Mucosa of stomach (tissue), 1 donor: ENCODE results near the gene MUC7.
"Not testable (repeated sequence)": the region's sequence is repeated elsewhere in the genome, so short reads cannot be mapped to it uniquely, and the experiment has no call there.

ENCODE experiments used
- H3K27me3 ChIP-seq: one replicate; pipeline ENCODE4 v1.7.0; 2013; ENCODE audit warnings: mild to moderate bottlenecking, low read length; ENCODE audit not compliant: control insufficient read depth, insufficient read depth
- H3K36me3 ChIP-seq: one replicate; pipeline ENCODE4 v1.7.0; 2013; ENCODE audit warnings: low read length; ENCODE audit not compliant: control insufficient read depth, insufficient read depth
- H3K4me1 ChIP-seq: one replicate; pipeline ENCODE4 v1.7.0; 2013; ENCODE audit warnings: mild to moderate bottlenecking, low read length; ENCODE audit not compliant: control insufficient read depth, insufficient read depth
- H3K4me3 ChIP-seq: one replicate; pipeline ENCODE4 v1.7.0; 2013; ENCODE audit warnings: low read length
- H3K9ac ChIP-seq: one replicate; pipeline ENCODE4 v1.7.0; 2013; ENCODE audit warnings: mild to moderate bottlenecking, low read length, moderate library complexity
- H3K9me3 ChIP-seq: one replicate; pipeline ENCODE4 v1.7.0; 2013; ENCODE audit warnings: mild to moderate bottlenecking, low read length, moderate library complexity; ENCODE audit not compliant: control insufficient read depth
- donor health status: Pancreatic carcinoma.

MUC7 gene

DNA sequence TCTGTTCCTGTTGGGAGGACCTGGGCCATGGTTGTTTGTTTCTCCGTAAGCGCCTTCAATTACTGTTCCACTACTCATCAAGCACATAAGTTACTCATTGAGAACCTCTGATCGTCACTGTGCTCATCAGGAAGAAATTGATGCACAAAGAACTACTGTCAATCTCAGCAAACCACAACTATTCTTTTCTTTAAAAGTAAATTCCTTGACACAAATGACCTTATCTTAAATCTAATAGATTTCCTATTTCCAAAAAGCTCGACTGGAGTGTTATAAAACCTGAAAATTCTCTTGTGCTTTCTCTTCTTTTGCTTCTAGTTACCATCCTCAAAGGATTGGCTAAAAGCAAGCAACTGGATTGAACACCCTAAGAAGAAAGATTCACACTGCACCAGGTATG lies at the start of gene MUC7:
MUC7 (plus strand) TSS at position 301 of the 400 bp plus-strand sequence. CDS start 1,825 bp downstream, outside the sequence.
- Histone ChIP-seq H3K27me3 (no peaks in the 10 kb centered on the region), H3K4me3 (no peak within 1 kb of the TSS), H3K9me3 (no peaks in the 10 kb centered on the region), H3K4me1 (no peaks in the 10 kb centered on the region), H3K36me3 (no peaks in the 10 kb centered on the region), H3K9ac (no peak within 1 kb of the TSS)

DNA sequence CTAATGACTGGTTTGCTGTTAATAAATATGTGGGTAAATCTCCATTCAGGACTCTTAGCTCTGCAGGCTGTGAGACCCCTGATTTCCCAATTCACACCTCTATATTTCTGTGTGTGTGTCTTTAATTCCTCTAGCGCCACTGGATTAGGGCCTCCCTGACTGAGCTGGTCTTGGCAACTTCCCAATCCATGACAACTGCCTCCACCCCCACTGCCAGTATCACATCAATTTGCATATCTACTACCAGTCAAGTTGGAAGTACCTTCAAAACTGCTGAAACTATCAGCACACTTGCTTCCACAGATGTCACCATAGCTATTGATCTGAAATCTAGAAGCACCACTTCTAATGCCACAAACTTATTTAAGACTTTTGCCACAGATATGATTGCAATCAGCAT lies 46.7 kb upstream of the MUC7 start:
- Histone ChIP-seq H3K9ac (no peak overlapping the region), H3K4me3 (no peak overlapping the region), H3K36me3 (no peaks in the 10 kb centered on the region), H3K4me1 (no peaks in the 10 kb centered on the region), H3K9me3 (no peaks in the 10 kb centered on the region), H3K27me3 (no peaks in the 10 kb centered on the region)

DNA sequence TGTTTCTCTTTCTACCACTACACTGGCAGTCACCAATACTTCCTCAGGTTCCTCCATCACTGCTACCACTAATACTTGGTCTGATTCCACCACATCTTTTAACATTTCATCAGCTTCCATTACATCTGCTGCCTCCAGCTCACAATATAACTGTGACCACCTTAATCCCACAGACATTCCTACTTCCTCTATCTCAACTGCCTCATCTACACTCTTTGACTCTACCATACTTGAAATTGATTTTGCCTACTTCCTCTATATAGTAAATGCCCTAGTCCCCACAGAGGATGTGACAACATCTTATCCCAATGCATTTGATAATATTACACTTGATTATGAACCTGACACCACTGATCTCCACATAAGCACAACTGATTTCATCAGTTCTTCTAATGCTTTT lies 45.2 kb upstream of the MUC7 start:
- no peaks in the 10 kb centered on the region for H3K4me1 ChIP-seq
- no peak overlapping the region for H3K4me3 ChIP-seq
- H3K9me3 ChIP-seq: no peaks in the 10 kb centered on the region
- H3K36me3 ChIP-seq: no peaks in the 10 kb centered on the region
- no peaks in the 10 kb centered on the region for H3K27me3 ChIP-seq
- H3K9ac ChIP-seq: no peak overlapping the region

DNA sequence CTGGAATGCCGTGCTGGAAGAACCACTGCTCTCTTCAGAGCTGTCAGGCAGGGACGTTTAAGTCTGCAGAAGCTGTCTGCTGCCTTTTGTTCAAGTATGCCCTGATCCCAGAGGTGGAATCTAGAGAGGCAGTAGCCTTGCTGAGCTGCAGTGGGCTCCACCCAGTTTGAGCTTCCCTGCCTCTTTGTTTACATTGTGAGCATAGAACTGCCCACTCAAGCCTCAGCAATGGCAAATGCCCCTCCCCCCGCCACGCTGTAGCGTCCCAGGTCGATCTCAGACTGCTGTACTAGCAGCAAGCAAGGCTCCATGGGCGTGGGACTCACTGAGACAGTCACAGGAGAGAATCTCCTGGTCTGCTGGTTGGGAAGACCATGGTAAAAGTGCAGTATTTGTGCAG lies 34.8 kb upstream of the MUC7 start:
- Histone ChIP-seq H3K4me3 (no peak overlapping the region), H3K4me1 (no peaks in the 10 kb centered on the region), H3K27me3 (no peaks in the 10 kb centered on the region), H3K9me3 (no peaks in the 10 kb centered on the region), H3K36me3 (no peaks in the 10 kb centered on the region), H3K9ac (no peak overlapping the region)

- H3K27me3 ChIP-seq: no peaks in the 10 kb centered on the region
- no peaks in the 10 kb centered on the region for H3K36me3 ChIP-seq
- no peak overlapping the region for H3K4me3 ChIP-seq
- no peaks in the 10 kb centered on the region for H3K4me1 ChIP-seq
- no peak overlapping the region for H3K9ac ChIP-seq
- H3K9me3 ChIP-seq: no peaks in the 10 kb centered on the region
Measured at GRCh38 chr4:70442474-70442873, 29.5 kb upstream of the MUC7 start.

- Histone ChIP-seq H3K9me3 (no peaks in the 10 kb centered on the region), H3K4me3 (no peak overlapping the region), H3K9ac (no peak overlapping the region), H3K4me1 (no peaks in the 10 kb centered on the region), H3K27me3 (no peaks in the 10 kb centered on the region), H3K36me3 (no peaks in the 10 kb centered on the region)
Measured at GRCh38 chr4:70443329-70443728, 28.7 kb upstream of the MUC7 start.

GRCh38 chr4:70449220-70449619 lies 22.8 kb upstream of the MUC7 start:
- Histone ChIP-seq H3K4me3 (no peak overlapping the region), H3K36me3 (no peaks in the 10 kb centered on the region), H3K4me1 (no peaks in the 10 kb centered on the region), H3K9me3 (no peaks in the 10 kb centered on the region), H3K27me3 (no peaks in the 10 kb centered on the region), H3K9ac (no peak overlapping the region)

- Histone ChIP-seq H3K36me3 (no peaks in the 10 kb centered on the region), H3K9me3 (no peaks in the 10 kb centered on the region), H3K4me3 (no peak overlapping the region), H3K9ac (no peak overlapping the region), H3K4me1 (no peaks in the 10 kb centered on the region), H3K27me3 (no peaks in the 10 kb centered on the region)
Measured at GRCh38 chr4:70452946-70453345, 19.1 kb upstream of the MUC7 start.

DNA sequence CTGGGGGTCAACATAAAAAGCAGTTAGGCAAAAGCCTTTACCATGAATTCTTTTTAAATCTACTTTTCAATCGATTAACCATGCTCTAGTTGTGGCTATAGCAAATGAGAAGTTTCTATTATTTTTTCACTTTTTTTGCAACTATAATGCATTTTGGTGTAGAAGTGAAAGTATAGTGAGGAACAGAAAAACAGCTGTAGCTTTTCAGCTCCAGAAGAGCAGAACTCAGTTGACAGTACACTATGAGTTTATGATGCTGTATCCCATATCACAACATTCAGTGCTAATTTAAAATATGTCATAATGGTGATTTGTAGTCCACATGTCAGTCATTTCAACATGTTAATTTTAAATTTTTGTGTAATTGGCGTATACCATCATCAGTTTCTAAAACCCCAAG lies 8.7 kb upstream of the MUC7 start:
- Histone ChIP-seq H3K9me3 (no peaks in the 10 kb centered on the region), H3K36me3 (no peaks in the 10 kb centered on the region), H3K9ac (no peak overlapping the region), H3K27me3 (no peaks in the 10 kb centered on the region), H3K4me1 (no peaks in the 10 kb centered on the region), H3K4me3 (no peak overlapping the region)

DNA sequence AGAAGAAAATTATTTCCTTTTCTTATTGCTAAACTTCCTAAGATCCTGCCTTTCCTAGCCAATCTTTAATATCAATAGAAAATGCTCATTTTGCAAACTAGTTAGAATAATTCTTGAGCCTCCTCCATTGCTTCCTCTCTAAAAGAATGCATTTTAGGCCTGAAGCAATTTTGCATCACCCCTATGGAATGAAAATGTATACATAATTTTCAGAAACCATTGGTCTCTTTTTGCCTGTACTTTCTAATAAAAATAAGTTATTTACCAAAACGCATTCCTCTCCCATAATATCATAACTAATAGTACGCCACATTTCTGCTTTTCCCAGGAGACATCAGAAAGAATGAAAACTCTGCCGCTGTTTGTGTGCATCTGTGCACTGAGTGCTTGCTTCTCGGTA lies 1.7 kb downstream of the MUC7 start:
- Histone ChIP-seq H3K27me3 (no peaks in the 10 kb centered on the region), H3K4me1 (no peaks in the 10 kb centered on the region), H3K4me3 (no peak overlapping the region)

GRCh38 chr4:70488748-70489147 lies 16.8 kb downstream of the MUC7 start:
- H3K36me3 ChIP-seq: no peaks in the 10 kb centered on the region
- no peaks in the 10 kb centered on the region for H3K4me1 ChIP-seq
- no peak overlapping the region for H3K4me3 ChIP-seq
- H3K9me3 ChIP-seq: no peaks in the 10 kb centered on the region
- no peaks in the 10 kb centered on the region for H3K27me3 ChIP-seq
- no peak overlapping the region for H3K9ac ChIP-seq

More for the DNA sequence above, 1.7 kb downstream of the MUC7 start:
- no peaks in the 10 kb centered on the region for H3K9me3 ChIP-seq
- no peak overlapping the region for H3K9ac ChIP-seq
- H3K36me3 ChIP-seq: no peaks in the 10 kb centered on the region

DNA sequence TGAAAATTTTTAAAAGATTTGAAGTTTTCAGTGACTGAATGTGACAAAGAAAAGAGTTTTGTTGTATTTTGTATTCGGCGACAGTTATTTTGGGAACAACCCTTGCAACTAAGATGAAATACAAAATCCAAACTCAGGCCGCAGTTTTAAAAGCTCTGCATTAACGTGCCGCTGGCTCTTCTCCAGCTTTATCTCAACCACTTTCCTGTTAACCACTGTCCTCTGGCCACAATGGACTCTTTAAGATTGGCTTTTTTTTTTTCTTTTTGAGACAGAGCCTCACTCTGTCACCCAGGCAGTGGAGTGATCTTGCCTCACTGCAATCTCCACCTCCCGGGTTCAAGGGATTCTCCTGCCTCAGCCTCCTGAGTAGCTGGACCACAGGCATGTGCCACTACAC lies 24.2 kb downstream of the MUC7 start:
- H3K36me3 ChIP-seq: no peaks in the 10 kb centered on the region
- H3K9me3 ChIP-seq: no peaks in the 10 kb centered on the region
- no peak overlapping the region for H3K9ac ChIP-seq
- no peaks in the 10 kb centered on the region for H3K4me1 ChIP-seq
- no peaks in the 10 kb centered on the region for H3K27me3 ChIP-seq
- no peak overlapping the region for H3K4me3 ChIP-seq

- H3K9me3 ChIP-seq, H3K27me3 ChIP-seq, H3K9ac ChIP-seq, H3K4me1 ChIP-seq, H3K4me3 ChIP-seq, H3K36me3 ChIP-seq: not testable (repeated sequence)
Measured at GRCh38 chr4:70501838-70502237, 29.8 kb downstream of the MUC7 start.
